Suppressor macrophage (primary cell): ENCODE measurements around the gene PTPRD.
A peak's percentile ranks its signal among the peaks of the same experiment; 100 is the strongest.

Experiments
- DNase-seq, 4 experiments: peaks; one replicate each; pipeline ENCODE4 v3.0.0-alpha.2; 2020 to 2022

The PTPRD gene

GRCh38 chr9:8736805-8737204, 1876.0 kb downstream of the PTPRD start:
- DNase-seq = no peak

- no peak for DNase-seq
These were observed 1878.0 kb downstream of the PTPRD start for GRCh38 chr9:8734760-8735159.

- peak in 3 of 4 experiments; percentile 1 to 14 (median 6) for DNase-seq
These were observed 1879.5 kb downstream of the PTPRD start for GRCh38 chr9:8733131-8733954.

GRCh38 chr9:8732367-8733075, 1880.3 kb downstream of the PTPRD start:
- DNase-seq = no peak

- DNase-seq = no peak
These were observed 1882.2 kb downstream of the PTPRD start for GRCh38 chr9:8730618-8731017.

- DNase-seq = no peak
These were observed 1883.9 kb downstream of the PTPRD start for GRCh38 chr9:8728910-8729309.

- no peak for DNase-seq
These were observed 1885.6 kb downstream of the PTPRD start for GRCh38 chr9:8727191-8727590.

- no peak for DNase-seq
These were observed 1886.1 kb downstream of the PTPRD start for GRCh38 chr9:8726692-8727091.

GRCh38 chr9:8725635-8726034, 1887.2 kb downstream of the PTPRD start:
- DNase-seq = no peak

- DNase-seq = no peak
These were observed 1888.4 kb downstream of the PTPRD start for GRCh38 chr9:8724284-8725018.

GRCh38 chr9:8723195-8723594, 1889.6 kb downstream of the PTPRD start:
- no peak for DNase-seq

- no peak for DNase-seq
These were observed 1892.8 kb downstream of the PTPRD start for GRCh38 chr9:8719833-8720486.

- peak in 1 of 4 experiments; percentile 10 for DNase-seq
These were observed 1894.6 kb downstream of the PTPRD start for GRCh38 chr9:8718121-8718725.

- DNase-seq = no peak
These were observed 1895.7 kb downstream of the PTPRD start for GRCh38 chr9:8717146-8717545.

- DNase-seq = no peak
These were observed 1897.0 kb downstream of the PTPRD start for GRCh38 chr9:8715788-8716187.

GRCh38 chr9:8713811-8714165, 1899.0 kb downstream of the PTPRD start:
- no peak for DNase-seq

- no peak for DNase-seq
These were observed 1899.5 kb downstream of the PTPRD start for GRCh38 chr9:8713149-8713810.

GRCh38 chr9:8709731-8710130, 1903.1 kb downstream of the PTPRD start:
- DNase-seq = no peak

- no peak for DNase-seq
These were observed 1904.1 kb downstream of the PTPRD start for GRCh38 chr9:8708728-8709127.

- no peak for DNase-seq
These were observed 1905.8 kb downstream of the PTPRD start for GRCh38 chr9:8706998-8707397.

- no peak for DNase-seq
These were observed 1906.3 kb downstream of the PTPRD start for GRCh38 chr9:8706531-8706930.

GRCh38 chr9:8705861-8706260, 1906.9 kb downstream of the PTPRD start:
- no peak for DNase-seq
